GM19023 (cell line): Measurements from ENCODE around the gene KCNB1.
"Not testable (repeated sequence)": the region's sequence is repeated elsewhere in the genome, so short reads cannot be mapped to it uniquely, and the experiment has no call there.

Source experiments
- ATAC-seq: cut with Tn5 transposase; IDR thresholded peaks from one replicate; pipeline ENCODE4 v1.9.1; 2021; ENCODE audit warnings: mild to moderate bottlenecking, moderate library complexity; ENCODE audit not compliant: unreplicated experiment

The KCNB1 gene

GRCh38 chr20:49411221-49411925 lies 71.1 kb downstream of the KCNB1 start:
- ATAC-seq: no peak

GRCh38 chr20:49409975-49410621 lies 72.4 kb downstream of the KCNB1 start:
- not testable (repeated sequence) for ATAC-seq

- no peak for ATAC-seq
Measured at GRCh38 chr20:49409302-49409974, 73.0 kb downstream of the KCNB1 start.

- ATAC-seq: no peak
Measured at GRCh38 chr20:49408509-49409104, 73.9 kb downstream of the KCNB1 start.

- ATAC-seq: no peak
Measured at GRCh38 chr20:49406666-49407065, 75.8 kb downstream of the KCNB1 start.

GRCh38 chr20:49405696-49406095 lies 76.8 kb downstream of the KCNB1 start:
- no peak for ATAC-seq

- no peak for ATAC-seq
Measured at GRCh38 chr20:49405062-49405683, 77.3 kb downstream of the KCNB1 start.

GRCh38 chr20:49404461-49404860 lies 78.0 kb downstream of the KCNB1 start:
- ATAC-seq: no peak

GRCh38 chr20:49403911-49404310 lies 78.6 kb downstream of the KCNB1 start:
- no peak for ATAC-seq

GRCh38 chr20:49403012-49403411 lies 79.5 kb downstream of the KCNB1 start:
- no peak for ATAC-seq

GRCh38 chr20:49400904-49401303 lies 81.6 kb downstream of the KCNB1 start:
- ATAC-seq: no peak

GRCh38 chr20:49400410-49400809 lies 82.1 kb downstream of the KCNB1 start:
- ATAC-seq: no peak

GRCh38 chr20:49399329-49399728 lies 83.1 kb downstream of the KCNB1 start:
- ATAC-seq: no peak

- ATAC-seq: no peak
Measured at GRCh38 chr20:49398401-49399144, 83.9 kb downstream of the KCNB1 start.

- no peak for ATAC-seq
Measured at GRCh38 chr20:49397525-49397924, 84.9 kb downstream of the KCNB1 start.

GRCh38 chr20:49396230-49396629 lies 86.2 kb downstream of the KCNB1 start:
- ATAC-seq: no peak

- no peak for ATAC-seq
Measured at GRCh38 chr20:49395659-49396058, 86.8 kb downstream of the KCNB1 start.

- ATAC-seq: no peak
Measured at GRCh38 chr20:49395183-49395582, 87.3 kb downstream of the KCNB1 start.

- no peak for ATAC-seq
Measured at GRCh38 chr20:49394757-49395156, 87.7 kb downstream of the KCNB1 start.

GRCh38 chr20:49394264-49394663 lies 88.2 kb downstream of the KCNB1 start:
- no peak for ATAC-seq

GRCh38 chr20:49393803-49394202 lies 88.7 kb downstream of the KCNB1 start:
- no peak for ATAC-seq
